Measurements from ENCODE around the gene GP5. TPM values are rescaled to one million over a fixed set of nuclear protein-coding genes. Genes with fewer than 3 reads are reported as not detected.

The GP5 gene
- total and polyA plus RNA-seq, 2 of the 13 experiments (the other 11 are each of a cell fraction or from before 2014, with no cell fraction given): not detected

GRCh38 chr3:194395778-194396538 lies 3.1 kb downstream of the GP5 start (continued):
- TF ChIP-seq ESRRA (CRISPR knock-in tag; IDR thresholded peaks at IDR 0.05; ENCODE audit: low read depth) (no peak), HNF4A (CRISPR knock-in tag; IDR thresholded peaks at IDR 0.05) (no peak), KLF6 (CRISPR knock-in tag; IDR thresholded peaks at IDR 0.05) (no peak), ZZZ3 (CRISPR knock-in tag; IDR thresholded peaks at IDR 0.05; ENCODE audit: borderline replicate concordance) (no peak), MXD4 (CRISPR knock-in tag; IDR thresholded peaks at IDR 0.05) (0 out of 2 replicates have a peak, but pooled peaks have one; percentile 40), SALL2 (CRISPR knock-in tag; IDR thresholded peaks at IDR 0.05) (no peak), HDAC1 (CRISPR knock-in tag; IDR thresholded peaks at IDR 0.05) (peak; percentile 81), ZNF577 (CRISPR knock-in tag; IDR thresholded peaks at IDR 0.05; ENCODE audit: borderline replicate concordance, low read depth) (no peak), RBM39 (IDR thresholded peaks at IDR 0.05; ENCODE audit: low read depth, low read length, poor library complexity, severe bottlenecking) (no peak), TBP (CRISPR knock-in tag; IDR thresholded peaks at IDR 0.05) (no peak), ZNF234 (CRISPR knock-in tag; conservative IDR thresholded peaks at IDR 0.05) (no peak), TCF7L2 (IDR thresholded peaks at IDR 0.05; ENCODE audit: low read depth, low read length) (no peak), ZSCAN22 (CRISPR knock-in tag; IDR thresholded peaks at IDR 0.05) (no peak), GTF2F1 (IDR thresholded peaks at IDR 0.05; ENCODE audit: low read length) (no peak), ARID4A (CRISPR knock-in tag; IDR thresholded peaks at IDR 0.05; ENCODE audit: borderline replicate concordance) (peak; percentile 50; the same call in 1 of the 2 replicates), GPN1 (CRISPR knock-in tag; IDR thresholded peaks at IDR 0.05; ENCODE audit: borderline replicate concordance) (no peak), NRL (CRISPR knock-in tag; IDR thresholded peaks at IDR 0.05; ENCODE audit: borderline replicate concordance) (peak; percentile 69; the same call in 1 of the 2 replicates), NR2F1 (CRISPR knock-in tag; IDR thresholded peaks at IDR 0.05) (no peak), SMC3 (IDR thresholded peaks at IDR 0.05; ENCODE audit: low read length) (no peak), JUNB (CRISPR knock-in tag; IDR thresholded peaks at IDR 0.05; ENCODE audit: borderline replicate concordance) (no peak), MED8 (CRISPR knock-in tag; IDR thresholded peaks at IDR 0.05; ENCODE audit: insufficient replicate concordance) (no peak)
- TF ChIP-seq, protein P1, sequence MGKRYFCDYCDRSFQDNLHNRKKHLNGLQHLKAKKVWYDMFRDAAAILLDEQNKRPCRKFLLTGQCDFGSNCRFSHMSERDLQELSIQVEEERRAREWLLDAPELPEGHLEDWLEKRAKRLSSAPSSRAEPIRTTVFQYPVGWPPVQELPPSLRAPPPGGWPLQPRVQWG (CRISPR knock-in tag; IDR thresholded peaks at IDR 0.05; ENCODE audit: borderline replicate concordance, low read depth): no peak
- TF ChIP-seq, protein P2, sequence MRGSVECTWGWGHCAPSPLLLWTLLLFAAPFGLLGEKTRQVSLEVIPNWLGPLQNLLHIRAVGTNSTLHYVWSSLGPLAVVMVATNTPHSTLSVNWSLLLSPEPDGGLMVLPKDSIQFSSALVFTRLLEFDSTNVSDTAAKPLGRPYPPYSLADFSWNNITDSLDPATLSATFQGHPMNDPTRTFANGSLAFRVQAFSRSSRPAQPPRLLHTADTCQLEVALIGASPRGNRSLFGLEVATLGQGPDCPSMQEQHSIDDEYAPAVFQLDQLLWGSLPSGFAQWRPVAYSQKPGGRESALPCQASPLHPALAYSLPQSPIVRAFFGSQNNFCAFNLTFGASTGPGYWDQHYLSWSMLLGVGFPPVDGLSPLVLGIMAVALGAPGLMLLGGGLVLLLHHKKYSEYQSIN (CRISPR knock-in tag; IDR thresholded peaks at IDR 0.05; ENCODE audit: borderline replicate concordance): no peak
- TF ChIP-seq, protein P3, sequence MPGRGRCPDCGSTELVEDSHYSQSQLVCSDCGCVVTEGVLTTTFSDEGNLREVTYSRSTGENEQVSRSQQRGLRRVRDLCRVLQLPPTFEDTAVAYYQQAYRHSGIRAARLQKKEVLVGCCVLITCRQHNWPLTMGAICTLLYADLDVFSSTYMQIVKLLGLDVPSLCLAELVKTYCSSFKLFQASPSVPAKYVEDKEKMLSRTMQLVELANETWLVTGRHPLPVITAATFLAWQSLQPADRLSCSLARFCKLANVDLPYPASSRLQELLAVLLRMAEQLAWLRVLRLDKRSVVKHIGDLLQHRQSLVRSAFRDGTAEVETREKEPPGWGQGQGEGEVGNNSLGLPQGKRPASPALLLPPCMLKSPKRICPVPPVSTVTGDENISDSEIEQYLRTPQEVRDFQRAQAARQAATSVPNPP (CRISPR knock-in tag; IDR thresholded peaks at IDR 0.05): no peak
